Stimulated activated CD4-positive, alpha-beta T cell treated with anti-CD3 and anti-CD28 coated beads, Interleukin-2, amount 100 ng/mL, for 4 hours (primary cell): ENCODE results near the gene APELA.
"Not testable (repeated sequence)": the region's sequence is repeated elsewhere in the genome, so short reads cannot be mapped to it uniquely, and the experiment has no call there.

Source experiments
- DNase-seq: peaks from one replicate; pipeline ENCODE4 v3.0.0-alpha.2; 2020; ENCODE audit warnings: low read depth

APELA gene

GRCh38 chr4:164876700-164877324, at the start of gene APELA:
Gene APELA, plus strand, starts transcription at chr4:164877178. Its CDS starts 154 bp downstream, at chr4:164877332.
- DNase-seq = no peak

- DNase-seq = no peak
These were observed 48.0 kb upstream of the APELA start for GRCh38 chr4:164828955-164829354.

GRCh38 chr4:164846566-164846965, 30.4 kb upstream of the APELA start:
- DNase-seq = no peak

- no peak for DNase-seq
These were observed 30.0 kb upstream of the APELA start for GRCh38 chr4:164847016-164847415.

- no peak for DNase-seq
These were observed 28.9 kb upstream of the APELA start for GRCh38 chr4:164847967-164848649.

GRCh38 chr4:164856396-164856795, 20.6 kb upstream of the APELA start:
- DNase-seq = no peak

GRCh38 chr4:164866817-164867490, 10.0 kb upstream of the APELA start:
- no peak for DNase-seq

GRCh38 chr4:164871673-164872072, 5.3 kb upstream of the APELA start:
- no peak for DNase-seq

- no peak for DNase-seq
These were observed 4.5 kb upstream of the APELA start for GRCh38 chr4:164872481-164872880.

GRCh38 chr4:164874789-164875188, 2.2 kb upstream of the APELA start:
- DNase-seq = no peak

- no peak for DNase-seq
These were observed 3.7 kb downstream of the APELA start for GRCh38 chr4:164880489-164881262.

GRCh38 chr4:164888096-164888715, 11.2 kb downstream of the APELA start:
- DNase-seq = no peak

GRCh38 chr4:164890691-164891090, 13.7 kb downstream of the APELA start:
- DNase-seq = no peak

- no peak for DNase-seq
These were observed 15.0 kb downstream of the APELA start for GRCh38 chr4:164892018-164892417.

- DNase-seq = no peak
These were observed 17.7 kb downstream of the APELA start for GRCh38 chr4:164894702-164895101.

- no peak for DNase-seq
These were observed 25.6 kb downstream of the APELA start for GRCh38 chr4:164902608-164903007.

- no peak for DNase-seq
These were observed 27.4 kb downstream of the APELA start for GRCh38 chr4:164904336-164904735.

- DNase-seq = no peak
These were observed 28.0 kb downstream of the APELA start for GRCh38 chr4:164904941-164905340.

GRCh38 chr4:164906368-164906767, 29.4 kb downstream of the APELA start:
- no peak for DNase-seq

GRCh38 chr4:164913506-164913905, 36.5 kb downstream of the APELA start:
- not testable (repeated sequence) for DNase-seq

- no peak for DNase-seq
These were observed 42.0 kb downstream of the APELA start for GRCh38 chr4:164918956-164919355.

- DNase-seq = no peak
These were observed 47.8 kb downstream of the APELA start for GRCh38 chr4:164924670-164925238.
